ENCODE data around the gene LGI4.
"Not testable (repeated sequence)": the region's sequence is repeated elsewhere in the genome, so short reads cannot be mapped to it uniquely, and the experiment has no call there.

DNA sequence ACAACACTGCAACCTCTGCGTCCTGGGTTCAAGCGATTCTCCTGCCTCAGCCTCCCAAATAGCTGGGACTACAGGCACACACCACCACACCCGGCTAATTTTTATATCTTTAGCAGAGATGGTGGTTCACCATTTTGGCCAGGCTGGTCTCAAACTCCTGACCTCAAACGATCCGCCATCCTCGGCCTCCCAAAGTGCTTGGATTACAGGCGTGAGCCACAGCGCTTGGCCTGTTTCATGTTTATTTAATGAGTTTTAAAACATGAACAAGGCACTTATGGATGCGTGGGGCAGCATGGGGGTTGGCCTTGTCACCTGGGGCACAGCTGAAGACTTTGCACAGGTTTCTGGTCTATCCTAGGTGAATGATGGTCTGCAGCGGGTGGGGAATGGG, 18.3 kb upstream of the LGI4 start:
- TF ChIP-seq POLR2A (IDR thresholded peaks at IDR 0.05): not testable (repeated sequence)
- TF ChIP-seq, protein P1, sequence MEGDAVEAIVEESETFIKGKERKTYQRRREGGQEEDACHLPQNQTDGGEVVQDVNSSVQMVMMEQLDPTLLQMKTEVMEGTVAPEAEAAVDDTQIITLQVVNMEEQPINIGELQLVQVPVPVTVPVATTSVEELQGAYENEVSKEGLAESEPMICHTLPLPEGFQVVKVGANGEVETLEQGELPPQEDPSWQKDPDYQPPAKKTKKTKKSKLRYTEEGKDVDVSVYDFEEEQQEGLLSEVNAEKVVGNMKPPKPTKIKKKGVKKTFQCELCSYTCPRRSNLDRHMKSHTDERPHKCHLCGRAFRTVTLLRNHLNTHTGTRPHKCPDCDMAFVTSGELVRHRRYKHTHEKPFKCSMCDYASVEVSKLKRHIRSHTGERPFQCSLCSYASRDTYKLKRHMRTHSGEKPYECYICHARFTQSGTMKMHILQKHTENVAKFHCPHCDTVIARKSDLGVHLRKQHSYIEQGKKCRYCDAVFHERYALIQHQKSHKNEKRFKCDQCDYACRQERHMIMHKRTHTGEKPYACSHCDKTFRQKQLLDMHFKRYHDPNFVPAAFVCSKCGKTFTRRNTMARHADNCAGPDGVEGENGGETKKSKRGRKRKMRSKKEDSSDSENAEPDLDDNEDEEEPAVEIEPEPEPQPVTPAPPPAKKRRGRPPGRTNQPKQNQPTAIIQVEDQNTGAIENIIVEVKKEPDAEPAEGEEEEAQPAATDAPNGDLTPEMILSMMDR (IDR thresholded peaks at IDR 0.05): not testable (repeated sequence)

Data from vagina (tissue), 2 donors.